Measurements from ENCODE around the gene FCRLA. TPM values are rescaled to one million over a fixed set of nuclear protein-coding genes. Genes with fewer than 3 reads are reported as not detected.
"Not testable (repeated sequence)": the region's sequence is repeated elsewhere in the genome, so short reads cannot be mapped to it uniquely, and the experiment has no call there.

The FCRLA gene
- total RNA-seq, 2 donors from 2014 or later, result not detected

DNA sequence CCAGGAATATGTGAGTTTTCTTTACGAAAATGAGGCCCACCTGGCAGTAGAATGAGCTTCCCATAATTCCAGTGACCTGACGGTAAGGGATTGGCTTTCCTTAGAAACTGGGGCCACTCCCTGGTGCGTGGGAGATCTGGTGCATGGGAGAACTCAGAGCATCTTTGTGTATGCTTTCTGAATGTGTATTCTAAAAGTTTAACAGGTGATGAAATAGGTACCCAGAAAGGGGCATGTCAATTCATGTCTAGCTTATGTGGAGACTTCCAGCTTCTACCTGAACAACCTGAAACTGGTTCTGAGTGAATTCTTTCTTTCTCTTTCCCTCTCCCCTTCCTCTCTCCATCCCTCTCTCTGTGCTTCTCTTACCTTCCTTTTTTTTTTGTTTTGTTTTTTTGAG, 15.2 kb upstream of the FCRLA start:
- DNase-seq (ENCODE audit: low spot score) (no peak), ATAC-seq (ENCODE audit: insufficient number of reproducible peaks, low FRiP score, low read depth) (no peak)
- no peak overlapping the region for H3K27ac ChIP-seq
- no peaks in the 10 kb centered on the region for H3K4me1 ChIP-seq (ENCODE audit: control insufficient read depth in 1 of 2, low read depth in 2 of 2)
- H3K9me3 ChIP-seq, result no peaks in the 10 kb centered on the region
- H3K36me3 ChIP-seq, result no peaks in the 10 kb centered on the region
- H3K27me3 ChIP-seq (replicated peaks; ENCODE audit: insufficient read depth), result no peaks in the 10 kb centered on the region
- H3K4me3 ChIP-seq, result no peak overlapping the region
- TF ChIP-seq, protein P1, sequence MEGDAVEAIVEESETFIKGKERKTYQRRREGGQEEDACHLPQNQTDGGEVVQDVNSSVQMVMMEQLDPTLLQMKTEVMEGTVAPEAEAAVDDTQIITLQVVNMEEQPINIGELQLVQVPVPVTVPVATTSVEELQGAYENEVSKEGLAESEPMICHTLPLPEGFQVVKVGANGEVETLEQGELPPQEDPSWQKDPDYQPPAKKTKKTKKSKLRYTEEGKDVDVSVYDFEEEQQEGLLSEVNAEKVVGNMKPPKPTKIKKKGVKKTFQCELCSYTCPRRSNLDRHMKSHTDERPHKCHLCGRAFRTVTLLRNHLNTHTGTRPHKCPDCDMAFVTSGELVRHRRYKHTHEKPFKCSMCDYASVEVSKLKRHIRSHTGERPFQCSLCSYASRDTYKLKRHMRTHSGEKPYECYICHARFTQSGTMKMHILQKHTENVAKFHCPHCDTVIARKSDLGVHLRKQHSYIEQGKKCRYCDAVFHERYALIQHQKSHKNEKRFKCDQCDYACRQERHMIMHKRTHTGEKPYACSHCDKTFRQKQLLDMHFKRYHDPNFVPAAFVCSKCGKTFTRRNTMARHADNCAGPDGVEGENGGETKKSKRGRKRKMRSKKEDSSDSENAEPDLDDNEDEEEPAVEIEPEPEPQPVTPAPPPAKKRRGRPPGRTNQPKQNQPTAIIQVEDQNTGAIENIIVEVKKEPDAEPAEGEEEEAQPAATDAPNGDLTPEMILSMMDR (IDR thresholded peaks at IDR 0.05), result no peak

DNA sequence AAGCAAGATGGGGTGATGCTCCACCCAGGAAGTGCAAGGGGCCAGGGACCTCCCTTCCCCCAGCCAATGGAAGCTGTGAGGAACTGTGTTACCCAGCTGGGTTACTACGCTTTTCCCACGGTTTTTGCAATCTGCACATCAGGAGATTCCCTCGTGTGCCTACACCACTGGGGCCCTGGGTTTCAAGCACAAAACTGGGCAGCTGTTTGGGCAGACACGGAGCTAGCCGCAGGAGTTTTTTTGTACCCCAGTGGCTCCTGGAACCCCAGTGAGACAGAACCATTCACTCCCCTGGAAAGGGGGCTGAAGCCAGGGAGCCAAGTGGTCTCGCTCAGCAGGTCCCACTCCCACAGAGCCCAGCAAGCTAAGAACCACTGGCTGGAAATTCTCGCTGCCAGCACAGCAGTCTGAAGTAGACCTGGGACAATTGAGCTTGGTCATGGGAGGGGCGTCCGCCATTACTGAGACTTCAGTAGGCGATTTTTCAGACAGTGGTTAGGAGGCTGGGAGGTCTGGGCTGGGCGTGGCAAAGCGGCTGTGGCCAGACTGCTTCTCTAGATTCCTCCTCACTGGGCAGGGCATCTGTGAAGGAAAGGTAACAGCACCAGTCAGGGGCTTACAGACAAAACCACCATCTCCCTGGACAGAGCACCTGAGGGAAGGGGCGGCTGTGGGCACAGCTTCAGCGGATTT, 13.9 kb upstream of the FCRLA start:
- DNase-seq (ENCODE audit: low spot score); H3K27me3 ChIP-seq (replicated peaks; ENCODE audit: insufficient read depth); ATAC-seq (ENCODE audit: insufficient number of reproducible peaks, low FRiP score, low read depth); H3K4me1 ChIP-seq (ENCODE audit: control insufficient read depth in 1 of 2, low read depth in 2 of 2); H3K27ac ChIP-seq; H3K9me3 ChIP-seq; H3K36me3 ChIP-seq; H3K4me3 ChIP-seq: not testable (repeated sequence)

DNA sequence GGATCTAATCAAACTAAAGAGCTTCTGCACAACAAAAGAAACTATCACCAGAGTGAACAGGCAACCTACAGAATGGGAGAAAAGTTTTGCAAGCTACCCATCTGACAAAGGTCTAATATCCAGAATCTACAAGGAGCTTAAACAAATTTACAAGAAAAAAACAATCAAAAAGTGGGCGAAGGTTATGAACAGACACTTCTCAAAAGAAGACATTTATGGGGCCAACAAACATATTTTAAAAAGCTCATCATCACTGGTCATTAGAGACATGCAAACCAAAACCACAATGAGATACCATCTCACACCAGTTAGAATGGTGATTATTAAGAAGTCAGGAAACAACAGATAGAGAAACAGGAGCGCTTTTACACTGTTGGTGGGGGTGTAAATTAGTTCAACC, 8.7 kb upstream of the FCRLA start:
- not testable (repeated sequence) for ATAC-seq (ENCODE audit: insufficient number of reproducible peaks, low FRiP score, low read depth); H3K27me3 ChIP-seq (replicated peaks; ENCODE audit: insufficient read depth); H3K9me3 ChIP-seq; H3K4me1 ChIP-seq (ENCODE audit: control insufficient read depth in 1 of 2, low read depth in 2 of 2); H3K36me3 ChIP-seq; H3K4me3 ChIP-seq; DNase-seq (ENCODE audit: low spot score); H3K27ac ChIP-seq

GRCh38 chr1:161702250-161702649, 4.8 kb upstream of the FCRLA start:
- ATAC-seq (ENCODE audit: insufficient number of reproducible peaks, low FRiP score, low read depth), result no peak
- Histone ChIP-seq H3K9me3 (no peaks in the 10 kb centered on the region), H3K4me3 (no peak overlapping the region), H3K27me3 (replicated peaks; ENCODE audit: insufficient read depth) (no peaks in the 10 kb centered on the region), H3K27ac (no peak overlapping the region), H3K4me1 (ENCODE audit: control insufficient read depth in 1 of 2, low read depth in 2 of 2) (peaks cover 0 to 17% of the 10 kb centered on the region in 2 donors), H3K36me3 (no peaks in the 10 kb centered on the region)
- DNase-seq (ENCODE audit: low spot score), result no peak
- TF ChIP-seq, protein P1 (IDR thresholded peaks at IDR 0.05), result no peak

DNA sequence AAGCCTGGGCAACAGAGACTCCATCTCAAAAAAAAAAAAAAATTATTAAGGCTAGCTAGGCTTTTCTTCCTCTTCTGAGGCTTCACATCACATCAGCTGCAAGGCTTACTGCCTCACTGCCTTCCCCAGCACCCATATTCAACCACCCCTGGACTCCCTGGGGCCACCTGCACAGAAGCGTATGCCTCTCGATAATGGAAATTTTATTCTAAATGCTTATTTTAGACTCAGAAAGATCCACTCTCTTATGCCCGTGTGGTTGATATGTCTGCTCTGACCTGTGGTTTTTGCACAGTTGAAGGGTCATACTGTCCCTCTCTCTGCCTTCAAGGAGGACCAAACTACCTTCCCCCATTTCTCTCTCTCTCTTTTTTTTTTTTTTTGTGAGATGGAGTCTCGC, 1.5 kb upstream of the FCRLA start:
- Histone ChIP-seq H3K36me3 (no peaks in the 10 kb centered on the region), H3K27me3 (replicated peaks; ENCODE audit: insufficient read depth) (no peaks in the 10 kb centered on the region), H3K4me3 (no peak overlapping the region), H3K4me1 (ENCODE audit: control insufficient read depth in 1 of 2, low read depth in 2 of 2) (peaks cover 0 to 17% of the 10 kb centered on the region in 2 donors), H3K27ac (no peak overlapping the region), H3K9me3 (no peaks in the 10 kb centered on the region)
- TF ChIP-seq, protein P1 (IDR thresholded peaks at IDR 0.05), result no peak
- no peak for ATAC-seq (ENCODE audit: insufficient number of reproducible peaks, low FRiP score, low read depth)
- no peak for DNase-seq (ENCODE audit: low spot score)

GRCh38 chr1:161706113-161706481, 932 bp upstream of the FCRLA start:
- Histone ChIP-seq H3K36me3 (no peaks in the 10 kb centered on the region), H3K27me3 (replicated peaks; ENCODE audit: insufficient read depth) (no peaks in the 10 kb centered on the region), H3K9me3 (no peaks in the 10 kb centered on the region), H3K4me1 (ENCODE audit: control insufficient read depth in 1 of 2, low read depth in 2 of 2) (peaks cover 0 to 17% of the 10 kb centered on the region in 2 donors), H3K4me3 (no peak overlapping the region), H3K27ac (peak overlapping the region; percentile 35 to 56)
- no peak for DNase-seq (ENCODE audit: low spot score)
- no peak for ATAC-seq (ENCODE audit: insufficient number of reproducible peaks, low FRiP score, low read depth)
- TF ChIP-seq, protein P1 (IDR thresholded peaks at IDR 0.05), result no peak

Data from thoracic aorta (tissue), 2 donors.